ENCODE results near the gene EGLN2.

The EGLN2 gene

GRCh38 chr19:40801426-40802299, 2.7 kb downstream of the EGLN2 start:
- no peak for DNase-seq (ENCODE audit: low spot score)
- in situ Hi-C loops (cut with MboI; ENCODE audit: low sequenced_read_pairs, unreplicated experiment) = no loop called here
- TF ChIP-seq CTCF (IDR thresholded peaks at IDR 0.05; ENCODE audit: borderline replicate concordance, control extremely low read depth, extremely low read depth, insufficient read depth, missing control alignments) = no peak

- DNase-seq (ENCODE audit: low spot score) = no peak
- in situ Hi-C loops (cut with MboI; ENCODE audit: low sequenced_read_pairs, unreplicated experiment) = no loop called here
- no peak for TF ChIP-seq CTCF (IDR thresholded peaks at IDR 0.05; ENCODE audit: borderline replicate concordance, control extremely low read depth, extremely low read depth, insufficient read depth, missing control alignments)
Observed at GRCh38 chr19:40802300-40803169, 3.5 kb downstream of the EGLN2 start.

- TF ChIP-seq CTCF (IDR thresholded peaks at IDR 0.05; ENCODE audit: borderline replicate concordance, control extremely low read depth, extremely low read depth, insufficient read depth, missing control alignments) = no peak
- no peak for DNase-seq (ENCODE audit: low spot score)
- in situ Hi-C loops (cut with MboI; ENCODE audit: low sequenced_read_pairs, unreplicated experiment) = no loop called here
Observed at GRCh38 chr19:40803170-40803856, 4.3 kb downstream of the EGLN2 start.

GRCh38 chr19:40803857-40804782, 5.1 kb downstream of the EGLN2 start:
- in situ Hi-C loops (cut with MboI; ENCODE audit: low sequenced_read_pairs, unreplicated experiment) = no loop called here
- no peak for TF ChIP-seq CTCF (IDR thresholded peaks at IDR 0.05; ENCODE audit: borderline replicate concordance, control extremely low read depth, extremely low read depth, insufficient read depth, missing control alignments)
- DNase-seq (ENCODE audit: low spot score) = peak; percentile 71

- DNase-seq (ENCODE audit: low spot score) = no peak
- no peak for TF ChIP-seq CTCF (IDR thresholded peaks at IDR 0.05; ENCODE audit: borderline replicate concordance, control extremely low read depth, extremely low read depth, insufficient read depth, missing control alignments)
- in situ Hi-C loops (cut with MboI; ENCODE audit: low sequenced_read_pairs, unreplicated experiment) = no loop called here
Observed at GRCh38 chr19:40804783-40805242, 5.8 kb downstream of the EGLN2 start.
